GM18519 (cell line): ENCODE measurements around the gene SCNN1B.
"Not testable (repeated sequence)": the region's sequence is repeated elsewhere in the genome, so short reads cannot be mapped to it uniquely, and the experiment has no call there.

ENCODE experiments used
- ATAC-seq: cut with Tn5 transposase; IDR thresholded peaks from one replicate; pipeline ENCODE4 v1.9.1; 2021; ENCODE audit warnings: mild to moderate bottlenecking, moderate library complexity; ENCODE audit not compliant: unreplicated experiment, low FRiP score

SCNN1B gene

DNA sequence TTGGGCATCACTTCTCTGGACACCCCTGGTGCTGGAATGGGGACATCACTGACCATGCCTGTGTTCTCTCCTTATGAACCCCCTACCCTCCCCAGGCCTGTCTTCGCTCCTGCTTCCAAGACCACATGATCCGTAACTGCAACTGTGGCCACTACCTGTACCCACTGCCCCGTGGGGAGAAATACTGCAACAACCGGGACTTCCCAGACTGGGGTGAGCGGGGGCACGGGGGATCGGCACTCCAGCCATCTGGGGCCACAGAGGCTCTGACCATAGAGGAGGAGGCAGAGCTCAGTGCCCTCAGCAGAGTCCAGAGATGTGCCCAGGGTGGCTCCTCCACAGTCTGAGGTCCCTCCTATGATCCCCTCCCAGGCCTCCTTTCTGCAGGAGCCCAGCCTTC lies 73.5 kb downstream of the SCNN1B start:
- no peak for ATAC-seq

DNA sequence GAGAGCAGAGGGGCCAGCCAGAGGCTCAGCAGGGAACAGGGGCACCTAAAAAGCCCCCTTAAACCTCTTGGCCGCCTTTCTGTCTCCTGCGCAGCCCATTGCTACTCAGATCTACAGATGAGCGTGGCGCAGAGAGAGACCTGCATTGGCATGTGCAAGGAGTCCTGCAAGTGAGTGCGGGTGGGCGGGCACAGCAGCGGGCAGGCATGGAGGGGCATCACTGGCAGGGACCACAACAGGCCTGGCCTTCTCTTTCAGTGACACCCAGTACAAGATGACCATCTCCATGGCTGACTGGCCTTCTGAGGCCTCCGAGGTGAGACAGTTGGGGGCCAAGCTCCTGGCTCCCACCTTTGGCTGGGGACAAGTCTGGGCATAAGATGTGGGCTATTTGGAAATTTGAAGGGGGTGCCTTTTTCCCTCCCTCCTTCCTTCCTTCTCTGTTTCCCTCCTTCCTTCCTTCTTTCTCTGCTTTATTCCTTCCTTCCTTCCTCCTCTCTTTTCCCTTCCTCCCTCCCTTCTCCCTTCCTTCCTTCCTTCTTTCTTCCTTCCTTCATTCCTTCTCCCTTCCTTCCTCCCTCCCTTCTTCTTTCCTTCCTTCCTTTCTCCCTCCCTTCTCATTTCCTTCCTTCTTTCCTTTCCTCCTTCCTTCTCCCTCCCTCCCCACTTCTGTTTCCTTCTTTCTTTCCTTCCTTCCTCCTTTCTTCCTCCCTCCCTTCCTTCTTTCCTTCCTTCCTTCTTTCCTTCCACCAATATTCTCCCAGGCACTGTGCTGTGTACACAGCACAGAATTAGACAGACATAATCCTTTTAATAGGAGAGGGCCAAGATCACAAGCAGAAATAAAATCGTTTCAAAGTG lies 75.2 kb downstream of the SCNN1B start:
- ATAC-seq = no peak

DNA sequence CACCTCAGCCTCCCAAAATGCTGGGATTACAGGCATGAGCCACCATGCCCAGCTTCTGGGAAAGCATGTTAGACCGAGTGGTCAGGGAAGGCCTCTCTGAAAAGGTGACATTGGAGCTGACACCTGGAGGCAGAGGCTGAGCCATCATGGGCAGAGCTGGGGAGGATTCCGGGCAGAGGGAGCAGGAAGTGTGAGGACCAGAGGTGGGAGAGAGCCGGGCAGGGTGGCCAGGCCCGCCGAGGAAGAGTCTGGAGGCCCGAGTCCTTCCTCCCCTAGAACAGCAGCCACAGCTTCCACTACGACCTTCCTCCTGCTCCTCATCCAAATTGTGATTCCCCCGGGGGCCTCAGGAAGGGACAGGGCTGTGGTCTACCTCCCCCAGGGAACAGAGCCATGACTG lies 76.2 kb downstream of the SCNN1B start:
- no peak for ATAC-seq

DNA sequence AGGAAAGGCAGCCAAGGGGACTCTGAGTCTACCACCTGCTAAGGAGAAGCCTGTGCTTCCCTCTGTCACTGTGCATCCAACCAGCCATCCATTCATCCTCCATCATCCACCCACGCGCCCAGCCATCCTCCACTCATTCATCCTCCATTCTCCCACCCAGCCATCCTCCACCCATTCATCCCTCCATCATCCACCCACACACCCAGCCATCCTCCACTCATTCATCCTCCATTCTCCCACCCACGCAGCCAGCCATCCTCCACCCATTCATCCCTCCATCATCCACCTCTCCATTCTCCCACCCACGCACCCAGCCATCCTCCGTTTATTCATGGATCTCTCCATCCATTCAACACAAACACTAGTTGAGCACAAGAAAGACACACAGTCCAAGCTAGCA lies 76.8 kb downstream of the SCNN1B start:
- ATAC-seq = no peak

DNA sequence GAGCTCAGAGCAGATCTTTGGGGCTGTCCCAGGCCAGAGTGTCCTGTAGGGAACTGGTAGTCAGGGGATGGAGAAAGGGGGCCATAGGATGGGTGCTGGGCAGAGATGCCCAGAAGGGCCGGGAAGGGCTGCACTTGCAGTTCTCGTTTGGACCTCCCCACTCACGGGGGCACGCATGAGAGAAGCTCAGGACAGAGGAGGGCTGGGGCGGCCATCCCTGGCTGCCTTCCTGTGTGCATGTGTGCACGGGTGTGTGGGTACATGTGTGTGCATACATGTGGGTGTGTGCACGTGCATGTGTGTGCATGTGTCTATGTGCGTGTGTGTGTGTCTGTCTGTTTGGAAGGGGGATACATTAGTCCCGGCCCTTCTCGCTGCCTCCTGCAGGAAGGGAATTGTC lies 77.6 kb downstream of the SCNN1B start:
- no peak for ATAC-seq

DNA sequence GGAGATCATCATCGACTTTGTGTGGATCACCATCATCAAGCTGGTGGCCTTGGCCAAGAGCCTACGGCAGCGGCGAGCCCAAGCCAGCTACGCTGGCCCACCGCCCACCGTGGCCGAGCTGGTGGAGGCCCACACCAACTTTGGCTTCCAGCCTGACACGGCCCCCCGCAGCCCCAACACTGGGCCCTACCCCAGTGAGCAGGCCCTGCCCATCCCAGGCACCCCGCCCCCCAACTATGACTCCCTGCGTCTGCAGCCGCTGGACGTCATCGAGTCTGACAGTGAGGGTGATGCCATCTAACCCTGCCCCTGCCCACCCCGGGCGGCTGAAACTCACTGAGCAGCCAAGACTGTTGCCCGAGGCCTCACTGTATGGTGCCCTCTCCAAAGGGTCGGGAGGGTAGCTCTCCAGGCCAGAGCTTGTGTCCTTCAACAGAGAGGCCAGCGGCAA lies 78.4 kb downstream of the SCNN1B start:
- ATAC-seq = no peak

DNA sequence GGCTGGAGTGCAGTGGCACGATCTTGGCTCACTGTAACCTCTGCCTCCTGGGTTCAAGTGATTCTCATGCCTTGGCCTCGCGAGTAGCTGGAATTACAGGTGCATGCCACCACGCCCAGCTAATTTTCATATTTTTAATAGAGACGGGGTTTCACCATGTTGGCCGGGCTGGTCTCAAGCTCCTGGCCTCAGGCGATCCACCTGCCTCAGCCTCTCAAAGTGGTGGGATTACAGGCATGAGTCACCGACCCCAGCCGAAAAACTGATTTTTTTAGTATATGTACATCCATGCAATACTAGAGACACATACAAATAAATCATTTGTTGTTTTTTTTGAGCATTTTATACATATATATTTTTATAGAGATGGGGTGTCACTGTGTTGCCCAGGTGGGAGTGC lies 79.6 kb downstream of the SCNN1B start:
- not testable (repeated sequence) for ATAC-seq

DNA sequence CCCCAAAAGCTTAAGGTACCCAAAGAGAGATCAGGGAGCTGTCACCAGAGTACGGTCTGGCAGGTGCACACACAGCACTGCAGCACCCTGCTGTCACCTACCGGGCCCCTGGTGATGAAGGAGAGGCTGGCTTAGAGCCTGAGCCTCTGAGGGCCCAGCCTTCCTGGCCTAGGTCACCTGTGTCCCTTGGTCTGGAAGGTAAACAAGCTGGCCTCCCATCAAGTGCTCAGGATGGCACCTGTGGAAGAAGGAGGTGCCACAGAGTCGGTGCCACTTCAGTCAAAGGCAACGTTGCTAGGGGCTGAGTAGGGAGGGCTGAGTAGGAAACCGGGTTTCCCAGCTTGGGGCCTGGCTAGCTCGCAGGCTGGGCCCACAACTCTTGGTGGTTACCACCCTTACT lies 80.2 kb downstream of the SCNN1B start:
- ATAC-seq = no peak

DNA sequence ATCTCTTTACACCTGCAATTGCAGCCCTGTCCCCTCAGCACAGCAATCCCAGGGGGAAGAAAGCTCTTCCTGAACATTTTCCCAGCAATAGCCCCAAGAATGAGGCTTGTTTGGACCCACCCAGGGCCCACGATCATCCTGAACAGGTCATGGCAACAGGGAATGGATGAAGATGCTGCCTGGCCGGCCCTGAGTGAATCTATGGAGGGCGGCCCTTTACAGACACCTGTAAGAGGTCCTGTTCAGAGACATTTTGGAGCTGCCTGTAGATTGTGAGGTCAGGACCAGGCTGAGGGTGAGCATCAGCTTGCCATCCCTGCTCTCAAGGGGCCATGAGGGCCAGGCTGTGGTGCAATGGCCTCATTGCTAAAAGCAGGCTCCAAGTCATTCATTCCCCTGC lies 81.8 kb downstream of the SCNN1B start:
- ATAC-seq = no peak

DNA sequence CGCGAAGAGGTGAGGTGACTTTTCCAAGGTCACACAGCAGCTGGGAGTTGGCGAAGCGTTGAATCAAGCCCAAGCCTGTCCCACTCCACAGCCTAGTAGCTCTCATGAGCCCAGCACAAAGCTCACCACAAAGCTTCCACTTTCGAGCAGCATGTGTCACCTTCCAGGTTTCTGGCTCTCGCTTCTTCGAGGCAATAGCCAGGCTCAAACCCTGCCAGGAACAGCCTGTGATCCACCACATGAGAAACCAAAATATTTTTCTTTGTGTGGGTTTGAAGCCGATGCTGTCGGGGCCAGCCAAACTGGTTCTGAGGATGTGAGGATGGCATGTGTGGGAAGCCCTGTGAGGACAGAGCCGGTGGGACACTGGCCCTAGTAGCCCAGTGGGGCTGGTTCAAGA lies 82.8 kb downstream of the SCNN1B start:
- ATAC-seq = no peak

DNA sequence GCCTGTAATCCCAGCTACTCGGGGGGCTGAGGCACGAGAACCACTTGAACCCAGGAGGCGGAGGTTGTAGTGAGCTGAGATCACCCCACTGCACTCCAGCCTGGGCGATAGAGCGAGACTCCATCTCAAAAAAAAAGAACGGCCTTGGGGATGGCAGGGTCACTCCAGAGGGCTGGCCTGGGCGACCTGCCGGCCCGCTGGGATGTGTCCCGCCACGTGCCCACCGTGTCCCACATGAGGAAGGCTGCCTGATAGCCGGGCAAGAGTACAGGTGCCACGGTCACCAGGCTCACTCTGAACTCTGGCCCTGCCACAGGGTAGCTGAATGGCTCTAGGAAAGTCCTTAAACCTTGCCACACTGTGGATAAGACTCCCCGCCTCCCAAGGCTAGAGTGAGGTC lies 83.3 kb downstream of the SCNN1B start:
- ATAC-seq = no peak

DNA sequence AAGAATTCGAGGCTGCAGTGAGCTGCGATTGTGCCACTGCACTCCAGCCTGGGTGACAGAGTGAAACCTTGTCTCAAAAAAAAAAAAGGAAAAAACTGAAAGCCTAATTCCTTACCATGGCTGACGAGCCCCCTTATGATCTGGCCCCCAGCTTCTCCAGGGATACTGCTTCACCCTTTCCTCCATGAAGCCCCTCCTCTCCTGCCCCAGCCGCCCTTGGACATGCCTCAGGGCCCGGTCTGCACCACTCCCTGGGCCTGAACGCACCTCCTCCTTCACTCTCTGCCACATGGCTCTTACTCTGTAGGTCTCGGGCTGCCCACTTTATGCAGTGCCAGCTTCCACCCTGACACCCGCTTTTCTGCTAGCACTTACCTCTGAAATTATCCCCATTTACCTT lies 85.6 kb downstream of the SCNN1B start:
- ATAC-seq = no peak

DNA sequence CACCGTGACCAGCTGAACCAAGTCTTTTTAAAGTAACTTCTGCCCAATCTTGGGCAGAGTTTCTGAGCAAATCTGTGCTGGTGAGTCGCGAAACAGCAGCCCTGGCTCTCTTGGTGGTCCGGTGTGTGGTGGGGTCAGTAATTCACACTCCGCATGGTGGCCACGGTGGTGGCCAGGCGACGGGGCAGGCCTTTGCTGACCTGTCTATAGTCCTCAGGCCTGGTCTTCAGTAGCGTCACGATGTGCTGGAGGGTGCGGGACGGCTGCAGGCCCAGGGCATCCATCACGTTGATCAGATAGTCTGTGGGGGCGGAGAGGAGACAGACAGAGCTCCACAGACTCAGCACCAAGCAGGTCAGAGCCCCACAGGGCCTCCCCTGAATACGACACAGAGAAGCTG lies 86.7 kb downstream of the SCNN1B start:
- no peak for ATAC-seq

DNA sequence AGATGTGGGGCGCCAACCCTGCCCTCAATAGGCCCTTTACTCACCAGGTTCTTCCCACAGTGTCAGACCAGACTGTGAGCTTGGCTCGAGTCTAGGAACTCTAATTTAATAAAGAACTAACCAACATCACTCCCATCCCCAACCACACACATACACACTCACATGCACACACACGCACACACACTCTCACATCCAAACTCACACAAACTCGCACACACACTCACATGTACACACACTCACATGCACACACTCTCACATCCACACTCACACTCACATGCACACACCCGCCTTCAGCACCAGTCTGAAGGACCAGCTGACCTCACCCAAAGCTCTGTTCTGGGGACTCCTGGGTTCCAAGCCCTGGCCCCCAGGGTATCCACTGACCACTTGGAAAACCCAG lies 87.1 kb downstream of the SCNN1B start:
- no peak for ATAC-seq

DNA sequence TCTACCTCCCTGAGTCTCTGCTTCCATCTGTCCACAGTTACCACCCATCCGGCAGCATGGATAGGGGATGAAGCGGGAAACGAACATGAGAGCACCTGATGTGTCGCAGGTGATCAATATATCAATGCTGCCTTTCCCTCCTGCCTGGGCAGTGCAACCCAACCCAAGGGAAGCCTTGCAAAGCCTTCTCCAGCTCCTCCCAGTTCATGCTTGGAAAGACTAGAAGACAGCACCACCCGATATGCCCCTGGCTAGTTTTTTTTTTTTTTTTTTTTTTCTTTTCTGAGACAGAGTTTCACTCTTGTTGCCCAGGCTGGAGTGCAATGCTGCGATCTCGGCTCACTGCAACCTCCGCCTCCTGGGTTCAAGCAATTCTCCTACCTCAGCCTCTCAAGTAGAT lies 87.8 kb downstream of the SCNN1B start:
- not testable (repeated sequence) for ATAC-seq

DNA sequence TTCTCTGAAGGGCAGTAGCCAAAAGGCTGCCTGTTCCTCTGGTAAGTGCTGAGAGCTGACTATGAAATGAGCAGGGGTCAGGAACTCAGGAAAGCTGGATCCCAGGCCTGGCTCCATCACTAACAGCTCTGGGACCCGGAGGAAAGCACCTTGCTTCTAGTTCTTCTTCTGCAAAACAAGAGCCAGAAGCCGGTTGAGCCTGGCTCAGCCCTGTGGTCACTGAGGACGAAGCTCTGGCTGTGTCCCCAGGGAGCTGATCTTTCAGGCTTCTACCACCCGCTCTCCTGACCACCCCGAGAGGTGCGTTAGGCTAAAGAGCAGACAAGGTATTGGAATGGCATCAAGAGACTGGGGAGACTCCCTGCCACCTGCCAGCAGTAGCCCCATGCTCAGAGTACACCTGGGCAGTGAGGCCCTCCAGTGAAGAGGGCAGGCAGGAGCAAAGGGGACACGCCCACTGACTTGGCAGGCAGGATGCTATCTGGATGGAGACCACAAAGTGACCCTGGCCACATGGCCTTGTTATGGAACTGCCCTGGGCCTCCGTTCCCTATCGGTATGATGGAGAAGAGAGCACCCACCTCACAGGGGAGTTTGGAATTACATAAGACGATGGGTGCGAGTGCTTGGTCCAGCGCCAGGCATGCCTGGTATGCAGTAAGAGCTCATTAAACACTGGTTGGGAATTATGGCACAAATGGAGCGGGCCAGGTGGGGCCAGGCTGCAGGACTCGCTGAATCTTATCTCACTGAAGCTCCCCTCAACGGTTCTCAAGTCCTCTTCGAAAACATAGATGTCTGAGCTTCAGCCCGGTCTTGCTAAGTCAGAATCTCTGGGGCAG lies 89.5 kb downstream of the SCNN1B start:
- ATAC-seq = no peak

DNA sequence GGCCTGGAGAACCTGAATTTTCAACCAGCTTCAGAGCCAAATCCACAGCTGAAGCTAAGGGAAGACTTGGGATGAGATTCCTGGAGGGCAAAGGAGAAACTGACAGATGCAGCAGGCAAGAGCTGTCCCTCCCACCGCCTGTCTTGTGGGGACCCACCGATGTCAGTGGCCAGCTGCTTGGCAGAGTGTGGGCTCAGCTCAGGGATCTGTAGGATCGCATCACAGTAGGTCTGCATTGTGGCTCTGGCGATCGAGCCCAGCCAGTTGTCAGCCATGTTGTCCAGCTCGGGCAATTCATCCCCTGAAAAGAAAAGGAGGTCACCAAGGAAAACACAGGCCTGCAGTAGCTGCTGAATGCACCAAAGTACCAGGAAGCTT lies 90.1 kb downstream of the SCNN1B start:
- no peak for ATAC-seq

DNA sequence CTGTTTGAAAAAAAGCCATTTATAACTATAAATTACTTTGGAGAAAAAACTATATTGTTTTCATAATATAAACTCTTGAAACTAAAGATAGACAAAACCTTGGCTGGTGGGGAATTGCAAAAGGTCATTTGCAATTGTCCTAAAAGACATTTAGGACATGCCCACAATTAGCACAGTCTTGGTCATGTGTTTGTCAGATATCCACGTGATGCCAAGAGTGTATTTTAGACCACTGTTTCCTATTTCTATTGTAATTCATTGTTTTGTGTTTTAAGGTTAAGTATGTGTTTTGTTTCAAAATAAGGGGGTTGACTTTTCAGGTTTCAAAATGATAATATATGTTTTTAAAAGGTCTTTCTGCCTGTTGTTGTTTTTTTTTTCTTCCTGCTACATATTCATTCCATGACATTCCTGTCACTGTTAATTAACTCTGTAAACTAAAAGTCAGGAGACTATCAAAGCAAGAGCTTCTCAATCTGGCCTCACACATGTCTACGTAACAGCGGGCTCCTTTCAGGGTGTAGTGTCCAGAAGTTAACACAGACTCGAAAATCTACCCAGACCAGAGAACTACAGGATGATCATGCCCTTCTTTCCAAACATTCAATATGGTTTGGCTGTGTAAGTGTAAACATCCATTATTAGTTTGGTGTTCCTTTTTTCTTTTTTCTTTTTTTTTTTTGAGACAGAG lies 92.2 kb downstream of the SCNN1B start:
- ATAC-seq = no peak

DNA sequence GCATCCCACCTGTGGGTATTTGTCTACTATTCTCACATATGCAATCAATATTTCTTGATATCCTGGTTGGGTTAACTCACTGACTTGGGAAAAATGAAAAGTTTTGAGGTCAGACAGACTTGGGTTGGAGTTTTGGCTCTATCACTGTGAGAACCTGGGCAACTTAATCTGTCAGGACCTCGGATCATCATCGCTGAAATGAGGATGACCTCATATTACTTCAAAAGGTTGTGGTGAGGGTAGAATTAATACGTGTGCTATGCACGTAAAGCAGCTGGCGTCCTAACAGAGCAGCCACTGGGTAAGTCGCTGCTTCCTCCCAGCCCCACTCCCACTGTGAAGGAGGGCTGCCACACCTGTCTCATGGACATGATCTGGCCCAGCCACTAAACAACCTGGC lies 93.6 kb downstream of the SCNN1B start:
- ATAC-seq = no peak

DNA sequence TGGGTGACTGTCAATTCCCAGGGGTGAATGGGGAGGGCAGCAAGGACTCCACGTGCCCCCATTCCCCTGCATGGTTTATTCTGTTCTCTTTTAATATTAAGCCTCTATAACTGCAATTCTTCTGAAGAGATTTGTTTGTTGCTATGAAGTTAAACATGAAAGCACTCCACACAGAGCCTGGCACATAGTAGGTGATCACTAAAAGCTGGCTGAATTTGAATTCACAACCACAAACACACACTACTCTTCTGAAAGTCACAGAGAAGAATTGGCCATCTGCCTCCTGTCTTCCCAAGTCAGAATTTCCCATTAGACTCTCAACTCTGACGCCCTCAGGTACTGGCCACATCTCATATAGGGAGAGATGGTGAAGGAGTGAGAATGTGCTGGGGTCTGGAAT lies 95.4 kb downstream of the SCNN1B start:
- ATAC-seq = no peak
